ENCODE results near the gene KIF2A.

Gene KIF2A

GRCh38 chr5:62431735-62432620 is 126.0 kb downstream of the KIF2A start:
- H3K4me3 Mint-ChIP-seq: no peak overlapping the region

GRCh38 chr5:62432621-62433064 is 126.6 kb downstream of the KIF2A start:
- no peaks in the 10 kb centered on the region for H3K27me3 Mint-ChIP-seq
- peaks cover 36% of the 10 kb centered on the region for H3K4me1 Mint-ChIP-seq
- no peak overlapping the region for H3K4me3 Mint-ChIP-seq
- no peak overlapping the region for H3K27ac Mint-ChIP-seq
- peaks cover 5% of the 10 kb centered on the region for H3K36me3 Mint-ChIP-seq
- no peaks in the 10 kb centered on the region for H3K9me3 Mint-ChIP-seq

More at GRCh38 chr5:62431735-62432620, 126.0 kb downstream of the KIF2A start:
- H3K27ac Mint-ChIP-seq: no peak overlapping the region
- H3K4me1 Mint-ChIP-seq: peaks cover 36% of the 10 kb centered on the region
- peaks cover 5% of the 10 kb centered on the region for H3K36me3 Mint-ChIP-seq
- H3K27me3 Mint-ChIP-seq: no peaks in the 10 kb centered on the region
- no peaks in the 10 kb centered on the region for H3K9me3 Mint-ChIP-seq

Data from activated naive CD4-positive, alpha-beta T cell treated with anti-CD3 and anti-CD28 coated beads, Interleukin-2, amount 50 U/mL, for 24 hours (primary cell).